GM12891 (cell line): ENCODE data around the gene SPAAR.

ENCODE experiments used
- PAX5 ChIP-seq: IDR thresholded peaks from 2 replicates; pipeline ENCODE4 v1.6.1; 2011; ENCODE audit warnings: low read length, moderate library complexity, mild to moderate bottlenecking; ENCODE audit not compliant: insufficient read depth, severe bottlenecking
- POLR2A ChIP-seq: IDR thresholded peaks from 2 replicates; pipeline ENCODE4 v1.6.1; 2011; ENCODE audit warnings: low read depth, low read length, control low read depth
- POLR2AphosphoS5 ChIP-seq: IDR thresholded peaks from 2 replicates; pipeline ENCODE4 v1.6.1; 2011; ENCODE audit warnings: low read depth, low read length, control low read depth
- POU2F2 ChIP-seq: IDR thresholded peaks from 2 replicates; pipeline ENCODE4 v1.6.1; 2011; ENCODE audit warnings: low read depth, mild to moderate bottlenecking, control low read depth, low read length, moderate library complexity
- SPI1 ChIP-seq: IDR thresholded peaks from 2 replicates; pipeline ENCODE4 v1.6.1; 2011; ENCODE audit warnings: low read depth, low read length, control low read depth
- TAF1 ChIP-seq: IDR thresholded peaks from 2 replicates; pipeline ENCODE4 v1.6.1; 2011; ENCODE audit warnings: low read depth, low read length, control low read depth

- TF ChIP-seq SPI1 (no peak), POLR2AphosphoS5 (no peak), POLR2A (no peak), PAX5 (no peak), TAF1 (no peak), POU2F2 (no peak)
Measured at GRCh38 chr9:35952526-35953191, 43.4 kb downstream of the SPAAR start.
